Astrocyte (in vitro differentiated cells and primary cell): ENCODE data around the gene BMPER. TPM values are rescaled to one million over a fixed set of nuclear protein-coding genes. Genes with fewer than 3 reads are reported as not detected.

Experiments
- DNase-seq: peaks from one replicate; pipeline ENCODE4 v3.0.0-alpha.2; 2010; ENCODE audit warnings: low read depth
- FAIRE-seq: peaks from 2 replicates; lab custom pipeline; 2011; peaks lifted over from hg19 to GRCh38; lab: Jason Lieb, UNC
- H2AFZ ChIP-seq: 2 replicates; pipeline ENCODE4 v1.6.0; 2012; ENCODE audit warnings: low read depth, low read length, inconsistent platforms
- H3K27ac ChIP-seq: 2 replicates; pipeline ENCODE4 v1.5.1; 2011; ENCODE audit warnings: low read depth, low read length, inconsistent platforms
- H3K27me3 ChIP-seq: 2 replicates; pipeline ENCODE4 v1.6.0; 2011; ENCODE audit warnings: low read length, inconsistent platforms; ENCODE audit not compliant: insufficient read depth
- H3K36me3 ChIP-seq: 2 replicates; pipeline ENCODE4 v1.5.1; 2011; ENCODE audit warnings: low read length, inconsistent platforms; ENCODE audit not compliant: insufficient read depth
- H3K4me1 ChIP-seq: 2 replicates; pipeline ENCODE4 v1.5.1; 2011; ENCODE audit warnings: low read length, inconsistent platforms; ENCODE audit not compliant: insufficient read depth
- H3K4me2 ChIP-seq: 2 replicates; pipeline ENCODE4 v1.6.0; 2012; ENCODE audit warnings: low read length, inconsistent platforms
- H3K4me3 ChIP-seq: 2 replicates; pipeline ENCODE4 v1.5.1; 2011; ENCODE audit warnings: low read depth, mild to moderate bottlenecking, low read length, inconsistent platforms; ENCODE audit not compliant: insufficient read depth
- H3K79me2 ChIP-seq: 2 replicates; pipeline ENCODE4 v1.6.0; 2012; ENCODE audit warnings: mild to moderate bottlenecking, low read length, inconsistent platforms; ENCODE audit not compliant: insufficient read depth
- H3K9ac ChIP-seq: 2 replicates; pipeline ENCODE4 v1.6.0; 2012; ENCODE audit warnings: mild to moderate bottlenecking, low read length, inconsistent platforms
- H3K9me3 ChIP-seq: 2 replicates; pipeline ENCODE4 v1.5.1; 2012; ENCODE audit warnings: low read depth, mild to moderate bottlenecking, low read length, inconsistent platforms; ENCODE audit not compliant: insufficient read depth
- H4K20me1 ChIP-seq: 2 replicates; pipeline ENCODE4 v1.6.0; 2012; ENCODE audit warnings: low read length, inconsistent platforms; ENCODE audit not compliant: insufficient read depth
- H3K27ac Mint-ChIP-seq: one replicate; pipeline ENCODE4 v1.8.0; 2021; ENCODE audit warnings: mild to moderate bottlenecking, mixed read lengths; ENCODE audit not compliant: unreplicated experiment
- H3K27me3 Mint-ChIP-seq: one replicate; pipeline ENCODE4 v1.8.0; 2021; ENCODE audit warnings: low read depth, mixed read lengths; ENCODE audit not compliant: unreplicated experiment
- H3K36me3 Mint-ChIP-seq: one replicate; pipeline ENCODE4 v1.8.0; 2021; ENCODE audit warnings: low read depth, mixed read lengths; ENCODE audit not compliant: unreplicated experiment
- H3K4me1 Mint-ChIP-seq: one replicate; pipeline ENCODE4 v1.8.0; 2021; ENCODE audit warnings: low read depth, mixed read lengths; ENCODE audit not compliant: unreplicated experiment
- H3K4me3 Mint-ChIP-seq: one replicate; pipeline ENCODE4 v1.8.0; 2021; ENCODE audit warnings: mild to moderate bottlenecking, moderate library complexity, mixed read lengths; ENCODE audit not compliant: unreplicated experiment
- H3K9me3 Mint-ChIP-seq: one replicate; pipeline ENCODE4 v1.8.0; 2021; ENCODE audit warnings: mild to moderate bottlenecking, mixed read lengths; ENCODE audit not compliant: unreplicated experiment
- CTCF ChIP-seq: IDR thresholded peaks from 2 replicates; pipeline ENCODE4 v1.5.1; 2011; ENCODE audit warnings: low read depth, mild to moderate bottlenecking, inconsistent platforms, low read length, moderate library complexity; ENCODE audit not compliant: insufficient read depth
- EZH2 ChIP-seq: IDR thresholded peaks from 2 replicates; pipeline ENCODE4 v1.6.1; 2012; ENCODE audit warnings: mild to moderate bottlenecking, low read length, inconsistent platforms; ENCODE audit not compliant: insufficient read depth
- total RNA-seq: library from RNA; stranded (reverse); gene quantifications from 2 replicates; pipeline ENCODE4 v1.2.1, GENCODE V29; 2021

The BMPER gene
- total RNA-seq, 1 donor from 2014 or later: 4.4 TPM

GRCh38 chr7:34108165-34108564 lies 202.8 kb downstream of the BMPER start:
- no peaks in the 10 kb centered on the region for H4K20me1 ChIP-seq
- H3K4me3 ChIP-seq: no peak overlapping the region
- FAIRE-seq (no peak), DNase-seq (peak; percentile 72)
- H3K9me3 ChIP-seq: no peaks in the 10 kb centered on the region
- no peaks in the 10 kb centered on the region for H3K79me2 ChIP-seq
- TF ChIP-seq EZH2: no peak
- no peak for TF ChIP-seq CTCF
- no peaks in the 10 kb centered on the region for H3K36me3 ChIP-seq
- H2AFZ ChIP-seq: no peak overlapping the region
- Mint-ChIP-seq H3K4me3 (no peak overlapping the region), H3K27ac (no peak overlapping the region), H3K4me1 (peaks cover 4% of the 10 kb centered on the region), H3K36me3 (no peaks in the 10 kb centered on the region), H3K9me3 (no peaks in the 10 kb centered on the region), H3K27me3 (no peaks in the 10 kb centered on the region)
- no peak overlapping the region for H3K4me2 ChIP-seq
- H3K4me1 ChIP-seq: no peaks in the 10 kb centered on the region
- H3K9ac ChIP-seq: no peak overlapping the region
- no peak overlapping the region for H3K27ac ChIP-seq
- H3K27me3 ChIP-seq: no peaks in the 10 kb centered on the region

GRCh38 chr7:34109936-34110780 lies 204.8 kb downstream of the BMPER start:
- H3K4me3 ChIP-seq: no peak overlapping the region
- no peak overlapping the region for H3K4me3 Mint-ChIP-seq
- H3K79me2 ChIP-seq: no peaks in the 10 kb centered on the region
- no peak overlapping the region for H3K4me2 ChIP-seq
- no peak overlapping the region for H3K27ac Mint-ChIP-seq
- H3K4me1 ChIP-seq: no peaks in the 10 kb centered on the region
- H2AFZ ChIP-seq: no peak overlapping the region
- H3K27me3 Mint-ChIP-seq: no peaks in the 10 kb centered on the region
- no peak overlapping the region for H3K27ac ChIP-seq
- no peak for TF ChIP-seq CTCF
- TF ChIP-seq EZH2: no peak
- no peaks in the 10 kb centered on the region for H3K9me3 ChIP-seq
- no peaks in the 10 kb centered on the region for H3K36me3 ChIP-seq
- no peak overlapping the region for H3K9ac ChIP-seq
- no peaks in the 10 kb centered on the region for H3K27me3 ChIP-seq
- no peak for DNase-seq
- no peak for FAIRE-seq
- H3K4me1 Mint-ChIP-seq: no peaks in the 10 kb centered on the region
- no peaks in the 10 kb centered on the region for H3K36me3 Mint-ChIP-seq
- H3K9me3 Mint-ChIP-seq: peaks cover 2% of the 10 kb centered on the region
- no peaks in the 10 kb centered on the region for H4K20me1 ChIP-seq

- H3K4me3 ChIP-seq: no peak overlapping the region
- no peaks in the 10 kb centered on the region for H4K20me1 ChIP-seq
- TF ChIP-seq CTCF (no peak), EZH2 (no peak)
- no peaks in the 10 kb centered on the region for H3K27me3 Mint-ChIP-seq
- H3K4me2 ChIP-seq: no peak overlapping the region
- H3K9me3 Mint-ChIP-seq: peaks cover 5% of the 10 kb centered on the region
- H3K27ac ChIP-seq: no peak overlapping the region
- H3K4me1 Mint-ChIP-seq: no peaks in the 10 kb centered on the region
- no peaks in the 10 kb centered on the region for H3K36me3 ChIP-seq
- DNase-seq (no peak), FAIRE-seq (no peak)
- H3K27me3 ChIP-seq: no peaks in the 10 kb centered on the region
- no peaks in the 10 kb centered on the region for H3K9me3 ChIP-seq
- H3K79me2 ChIP-seq: no peaks in the 10 kb centered on the region
- no peak overlapping the region for H3K27ac Mint-ChIP-seq
- no peaks in the 10 kb centered on the region for H3K4me1 ChIP-seq
- no peaks in the 10 kb centered on the region for H3K36me3 Mint-ChIP-seq
- no peak overlapping the region for H3K4me3 Mint-ChIP-seq
- H3K9ac ChIP-seq: no peak overlapping the region
- no peak overlapping the region for H2AFZ ChIP-seq
Observed at GRCh38 chr7:34111031-34111430, 205.7 kb downstream of the BMPER start.
